GM18907 (cell line): Measurements from ENCODE around the gene MEGF9.
"Not testable (repeated sequence)": the region's sequence is repeated elsewhere in the genome, so short reads cannot be mapped to it uniquely, and the experiment has no call there.

Source experiments
- ATAC-seq: cut with Tn5 transposase; IDR thresholded peaks from one replicate; pipeline ENCODE4 v1.9.1; 2021; ENCODE audit warnings: mild to moderate bottlenecking, moderate library complexity; ENCODE audit not compliant: unreplicated experiment

MEGF9 gene

DNA sequence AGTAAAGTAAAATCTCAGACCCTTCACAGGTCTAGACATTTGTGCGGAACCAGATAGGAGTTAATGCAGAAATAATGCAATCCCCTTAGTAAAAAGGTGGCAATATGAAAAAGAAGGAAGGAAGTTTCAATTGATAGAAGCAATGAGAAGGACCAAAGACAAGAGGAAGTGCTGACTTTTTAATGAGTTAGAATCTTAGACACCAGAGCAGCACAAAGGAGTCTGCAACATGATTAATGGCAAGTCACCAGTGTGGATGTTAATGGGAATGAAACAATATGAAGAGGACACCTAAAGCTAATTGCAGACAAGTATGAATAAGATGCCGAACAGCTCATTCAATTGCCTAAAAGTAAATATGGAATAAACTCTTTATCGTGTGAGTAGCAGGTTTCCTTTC, 50.9 kb downstream of the MEGF9 start:
- no peak for ATAC-seq

DNA sequence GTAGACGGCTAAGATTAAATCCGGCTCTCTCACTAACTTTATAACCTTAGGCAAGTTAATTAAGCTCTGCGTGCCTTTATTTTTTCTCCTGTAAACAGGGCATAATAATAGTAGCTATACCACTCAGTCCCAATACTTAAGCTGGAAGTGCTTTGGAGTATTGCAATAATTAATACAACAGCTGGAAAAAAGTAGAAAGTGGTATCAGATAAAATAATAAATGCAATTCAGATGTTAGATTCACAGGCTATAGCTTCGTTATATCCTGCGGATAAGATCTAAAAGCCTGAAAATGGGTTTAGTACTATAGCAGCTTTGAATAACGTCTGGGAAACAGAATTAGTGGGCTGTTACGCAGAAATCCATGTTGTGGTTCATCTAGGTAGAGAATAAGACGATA, 51.8 kb downstream of the MEGF9 start:
- ATAC-seq: no peak

DNA sequence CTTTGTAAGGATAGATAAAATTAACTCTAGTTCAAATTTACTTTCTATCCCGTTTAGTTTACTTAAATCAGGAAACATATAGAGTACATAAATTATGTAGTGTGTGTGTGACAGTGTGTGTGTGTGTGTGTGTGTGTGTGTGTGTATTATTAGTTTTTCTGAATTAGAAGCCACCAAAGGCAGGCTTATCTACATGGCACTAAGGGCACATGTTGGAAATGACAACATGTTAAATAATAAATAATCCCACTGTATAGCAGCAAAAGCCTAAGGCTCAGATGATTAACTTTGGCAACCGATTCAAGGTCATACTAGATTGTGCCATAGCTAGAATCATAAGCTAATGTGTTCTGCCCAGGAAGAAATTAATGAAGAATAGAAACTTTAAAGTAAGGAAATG, 54.6 kb downstream of the MEGF9 start:
- ATAC-seq: no peak

DNA sequence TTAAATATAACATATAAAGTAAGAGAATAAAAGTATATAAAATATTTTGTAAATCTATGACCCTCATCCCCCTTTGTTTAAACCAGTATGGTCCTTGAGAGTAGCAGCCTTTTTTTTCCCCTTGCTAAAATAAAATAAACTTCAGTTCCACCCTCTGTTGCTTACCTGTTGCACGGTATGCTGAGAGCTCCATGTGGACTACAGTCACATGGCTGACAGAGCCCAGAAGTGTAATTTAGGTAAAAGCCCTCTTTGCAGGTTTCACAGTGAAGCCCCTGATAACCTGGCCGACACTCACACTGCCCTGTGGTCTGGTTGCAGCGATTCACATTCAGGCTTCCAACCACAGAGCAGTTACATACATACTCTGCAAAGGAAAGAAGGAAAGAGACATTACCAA, 55.1 kb downstream of the MEGF9 start:
- ATAC-seq: no peak

DNA sequence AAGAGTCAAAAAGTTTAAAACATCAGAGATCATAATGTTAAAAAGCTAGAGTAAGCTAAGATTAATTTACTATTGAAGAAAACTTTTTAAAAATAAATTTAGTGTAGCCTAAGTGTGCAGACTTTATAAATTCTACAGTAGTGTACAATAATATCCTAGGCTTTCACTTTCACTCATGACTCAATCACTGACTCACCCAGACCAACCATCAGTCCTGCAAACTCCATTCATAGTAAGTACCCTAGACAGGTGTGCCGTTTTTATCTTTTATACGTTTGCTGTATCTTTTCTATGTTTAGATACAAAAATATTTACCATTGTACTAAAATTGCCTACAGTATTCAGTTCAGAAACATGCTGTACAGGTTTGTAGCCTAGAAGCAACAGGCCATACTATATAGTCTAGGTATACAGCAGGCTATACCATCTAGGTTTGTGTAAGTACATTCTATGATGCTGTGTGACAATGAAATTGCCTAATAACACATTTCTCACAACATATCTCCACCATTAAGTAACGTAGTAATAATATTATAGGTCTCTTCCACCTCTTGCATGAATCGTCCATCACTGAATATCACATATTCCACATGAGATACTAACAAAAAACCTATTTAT, 59.2 kb downstream of the MEGF9 start:
- peak; percentile 69 for ATAC-seq

DNA sequence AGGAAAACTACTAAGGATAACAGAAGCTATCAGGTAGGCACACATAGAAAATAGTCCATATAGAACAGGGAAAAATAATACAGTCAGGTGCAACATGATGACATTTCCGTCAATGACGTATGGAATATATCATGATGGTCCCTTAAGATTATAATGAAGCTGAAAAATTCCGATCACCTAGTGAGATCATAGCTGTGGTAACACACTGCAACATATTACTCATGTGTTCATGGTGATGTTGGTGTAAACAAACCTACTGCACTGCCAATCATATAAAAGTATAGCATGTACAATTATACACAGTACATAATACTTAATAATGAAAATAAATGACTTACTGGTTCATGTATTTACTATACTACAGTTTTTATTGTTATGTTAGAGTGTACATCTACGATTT, 60.0 kb downstream of the MEGF9 start:
- ATAC-seq: no peak

DNA sequence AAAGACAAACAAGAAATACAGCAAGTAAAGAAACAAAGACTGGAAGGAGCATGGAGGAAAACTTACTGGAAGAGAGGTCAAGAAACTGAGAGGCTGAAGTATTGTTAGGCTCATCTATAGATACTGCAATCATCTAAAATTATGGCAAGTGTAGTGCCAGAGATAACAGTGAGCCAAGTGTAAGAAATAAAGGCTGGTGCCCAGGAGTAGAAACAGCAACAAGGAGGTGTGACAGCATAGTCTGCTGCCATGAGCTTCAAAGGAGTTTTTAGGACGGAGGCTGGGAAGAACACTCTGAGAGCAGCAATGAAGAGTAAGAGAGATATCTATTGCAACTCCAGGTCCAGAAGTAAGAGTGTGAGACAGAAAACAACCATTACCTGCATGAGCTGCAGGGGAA, 60.5 kb downstream of the MEGF9 start:
- ATAC-seq: no peak

DNA sequence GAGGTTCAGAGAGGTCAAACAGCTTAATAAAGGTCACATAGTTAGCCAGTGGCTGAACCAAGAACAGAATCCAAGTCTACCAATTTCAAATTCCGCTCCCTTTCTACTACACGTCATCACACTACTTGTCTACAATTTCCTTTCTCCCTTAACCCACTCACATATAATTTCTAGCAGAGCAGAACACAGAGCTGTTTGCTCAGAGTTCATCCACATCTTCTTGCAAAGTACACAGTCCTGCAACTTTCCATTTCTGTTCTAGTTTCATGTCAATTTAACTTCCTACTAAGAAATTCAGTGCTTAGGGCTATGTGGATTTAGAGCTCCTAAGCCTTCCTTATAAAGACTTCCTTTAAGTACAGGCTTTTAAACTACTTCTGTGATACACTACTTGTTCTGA, 61.3 kb downstream of the MEGF9 start:
- ATAC-seq: no peak

DNA sequence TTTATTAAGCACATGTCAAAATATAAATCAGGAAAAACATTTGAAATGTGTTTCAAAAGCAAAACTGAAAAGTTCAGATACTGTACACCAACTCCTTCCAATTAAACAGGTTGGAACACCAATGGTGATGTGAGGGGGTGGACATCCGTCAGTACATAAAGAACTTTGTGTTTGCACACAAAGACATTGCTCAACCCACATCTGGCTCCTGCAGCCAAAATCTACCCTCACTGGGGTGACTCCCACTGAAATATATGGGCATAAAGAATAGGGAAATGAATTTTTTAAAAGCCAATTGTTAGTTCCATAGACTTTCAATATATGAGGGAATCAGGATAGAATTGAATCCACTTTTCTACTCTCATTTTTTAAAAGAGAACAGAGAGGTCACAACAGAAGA, 63.9 kb downstream of the MEGF9 start:
- ATAC-seq: no peak

DNA sequence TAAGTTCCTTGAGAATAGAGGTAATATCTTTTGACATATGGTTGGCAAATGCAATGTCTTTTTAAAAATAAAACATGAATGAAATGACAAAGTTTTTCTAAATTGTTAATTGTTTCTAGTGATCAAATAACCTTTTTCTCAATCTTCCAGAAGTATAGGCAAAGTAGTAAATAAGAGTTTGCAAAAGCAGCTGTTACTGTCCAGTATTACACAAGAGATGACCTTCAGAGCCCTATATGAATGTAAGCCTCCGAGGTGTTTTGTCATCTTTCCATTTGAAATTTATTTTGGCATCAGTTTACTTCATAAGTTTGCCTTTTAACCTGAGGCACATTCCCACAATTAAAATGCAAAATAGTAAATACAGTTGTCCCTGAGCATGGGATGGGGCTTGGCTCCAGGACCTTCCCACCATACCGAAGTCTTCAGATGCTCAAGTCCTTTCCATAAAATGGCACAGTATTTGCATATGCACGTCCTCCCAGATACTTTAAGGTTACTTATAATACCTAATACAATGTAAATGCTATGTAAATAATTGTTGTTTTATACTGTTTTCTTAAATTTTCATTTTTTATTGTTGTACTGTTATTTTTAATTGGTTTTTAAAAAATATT, 65.6 kb downstream of the MEGF9 start:
- no peak for ATAC-seq

DNA sequence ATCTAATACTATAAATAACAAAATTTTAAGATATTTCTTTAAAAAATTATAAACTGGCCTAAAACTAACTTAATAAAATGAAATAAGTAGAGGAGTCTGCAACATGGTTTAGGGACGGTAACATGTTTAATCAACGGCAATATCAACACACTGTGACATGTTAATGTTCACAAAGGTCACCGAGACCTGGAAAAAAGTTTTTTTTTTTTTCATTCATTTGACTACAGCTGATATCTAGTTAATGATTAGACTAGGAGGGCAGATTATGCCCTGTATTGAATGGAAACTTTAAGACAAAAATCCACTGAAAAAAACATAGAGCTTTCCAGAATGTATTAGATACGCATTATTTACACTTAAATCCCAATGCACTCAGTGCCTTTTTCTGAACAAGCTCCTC, 67.3 kb downstream of the MEGF9 start:
- no peak for ATAC-seq

DNA sequence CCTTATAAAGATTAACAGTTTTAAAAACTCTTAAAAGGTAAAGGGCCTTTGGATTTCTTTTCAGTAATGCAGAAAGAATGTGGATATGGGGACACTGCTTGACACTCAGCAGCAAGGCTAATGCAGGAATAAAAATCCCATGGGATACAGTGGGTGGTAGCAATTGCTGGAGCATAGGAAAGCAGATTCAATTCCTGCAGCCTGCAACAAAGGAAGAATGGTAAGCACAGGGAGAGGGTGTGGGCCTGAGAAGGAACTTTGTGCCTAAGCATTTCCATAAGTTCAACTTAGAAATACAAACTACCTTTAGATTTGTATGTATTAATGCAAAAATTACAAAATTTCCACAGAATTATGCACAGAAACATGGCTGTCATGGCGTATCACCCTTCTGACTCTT, 68.5 kb downstream of the MEGF9 start:
- no peak for ATAC-seq

DNA sequence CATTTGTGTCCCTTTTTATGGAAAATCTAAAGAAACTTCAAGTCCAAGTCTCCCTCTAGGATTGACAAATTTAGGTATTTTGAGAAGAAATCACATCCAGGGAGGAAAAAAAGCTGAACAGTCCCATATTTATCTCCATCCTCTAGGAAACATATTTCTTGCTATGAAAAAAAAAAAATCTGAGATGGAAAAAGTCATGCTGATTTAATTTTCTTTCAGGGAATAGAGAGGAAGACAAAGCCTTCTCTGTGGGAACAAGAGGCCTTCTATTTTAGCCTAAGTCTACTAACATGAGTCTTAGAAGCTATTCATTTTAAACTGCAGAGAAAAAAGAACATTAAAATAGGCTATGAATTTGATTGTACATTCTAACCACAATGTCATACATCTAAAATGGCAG, 71.2 kb downstream of the MEGF9 start:
- ATAC-seq: no peak

DNA sequence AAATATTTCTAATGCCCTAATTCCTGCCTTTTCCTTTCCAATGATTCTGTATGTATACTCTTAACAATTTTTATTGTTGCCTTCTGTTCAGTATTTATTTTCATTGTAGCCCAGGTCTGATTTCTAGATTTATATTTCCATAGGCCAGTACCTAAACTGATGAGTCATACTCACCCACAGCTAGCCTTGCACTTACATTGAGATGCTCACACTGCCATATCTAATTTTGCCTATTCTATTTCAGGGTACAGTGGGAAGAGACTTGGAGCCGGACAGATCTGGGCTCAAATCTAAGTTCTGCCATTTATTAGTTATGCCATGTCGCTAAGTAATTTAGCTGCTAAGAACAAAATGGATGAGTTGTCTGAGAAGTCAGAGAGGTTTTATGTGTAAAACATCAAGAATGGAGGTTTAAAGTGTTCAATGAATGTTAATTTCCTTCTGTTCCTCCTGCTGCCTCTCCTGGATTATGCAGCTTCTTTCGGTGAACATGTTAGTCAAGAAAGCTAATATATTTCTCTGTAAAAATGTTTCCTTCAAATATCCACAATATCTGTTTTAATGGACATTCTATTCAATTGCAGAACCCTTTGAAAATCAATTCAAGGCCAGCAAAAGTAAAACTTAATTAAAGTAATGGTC, 72.0 kb downstream of the MEGF9 start:
- ATAC-seq: no peak

DNA sequence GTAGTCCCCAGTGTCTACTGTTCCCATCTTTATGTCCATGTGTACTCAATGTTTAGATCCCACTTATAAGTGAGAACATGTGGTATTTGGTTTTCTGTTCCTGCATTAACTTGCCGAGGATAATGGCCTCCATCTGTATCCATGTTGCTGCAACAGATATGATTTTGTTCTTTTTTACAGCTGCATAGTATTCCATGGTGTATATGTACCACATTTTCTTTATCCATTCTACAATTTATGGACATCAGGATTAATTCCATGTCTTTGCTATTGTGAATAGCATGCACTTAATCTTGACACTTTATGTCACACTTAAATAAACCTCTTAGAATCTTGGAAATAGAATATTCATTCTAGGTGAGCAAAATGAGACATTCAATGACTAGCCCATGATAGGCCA, 73.4 kb downstream of the MEGF9 start:
- not testable (repeated sequence) for ATAC-seq

DNA sequence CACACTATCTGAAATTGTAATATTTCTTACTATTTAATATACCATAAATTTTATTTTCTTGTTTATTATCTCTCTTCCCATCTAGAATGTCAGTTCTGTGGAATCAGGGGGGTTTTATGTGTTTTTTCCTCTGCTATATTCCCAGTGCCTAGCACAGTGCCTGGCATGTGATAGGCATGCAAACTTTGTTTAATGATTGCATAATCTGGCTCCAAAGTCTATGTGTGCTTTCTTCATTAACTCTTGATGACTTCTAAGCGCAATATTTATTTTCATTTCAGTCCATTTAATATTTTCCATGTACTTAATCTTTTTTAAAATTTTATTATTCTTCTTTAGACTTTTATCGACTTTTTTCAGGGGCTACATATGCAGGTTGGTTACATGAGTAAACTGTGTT, 73.9 kb downstream of the MEGF9 start:
- no peak for ATAC-seq

DNA sequence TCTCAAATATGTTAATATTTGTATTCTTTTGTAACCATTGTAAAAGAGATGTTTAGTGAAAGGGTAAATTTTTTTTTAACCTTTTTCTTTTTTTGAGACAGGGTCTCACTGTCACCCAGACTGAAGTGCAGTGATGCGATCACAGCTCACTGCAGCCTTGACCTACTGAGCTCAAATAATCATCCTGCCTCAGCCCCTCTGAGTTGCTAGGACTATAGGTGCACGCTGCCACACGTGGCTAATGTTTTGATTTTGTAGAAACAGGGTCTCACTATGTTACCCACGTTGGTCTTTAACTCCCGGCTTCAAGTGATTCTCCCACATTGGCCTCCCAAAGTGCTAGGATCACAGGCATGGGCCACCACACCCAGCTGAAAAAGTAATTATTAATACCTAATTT, 76.4 kb downstream of the MEGF9 start:
- no peak for ATAC-seq

DNA sequence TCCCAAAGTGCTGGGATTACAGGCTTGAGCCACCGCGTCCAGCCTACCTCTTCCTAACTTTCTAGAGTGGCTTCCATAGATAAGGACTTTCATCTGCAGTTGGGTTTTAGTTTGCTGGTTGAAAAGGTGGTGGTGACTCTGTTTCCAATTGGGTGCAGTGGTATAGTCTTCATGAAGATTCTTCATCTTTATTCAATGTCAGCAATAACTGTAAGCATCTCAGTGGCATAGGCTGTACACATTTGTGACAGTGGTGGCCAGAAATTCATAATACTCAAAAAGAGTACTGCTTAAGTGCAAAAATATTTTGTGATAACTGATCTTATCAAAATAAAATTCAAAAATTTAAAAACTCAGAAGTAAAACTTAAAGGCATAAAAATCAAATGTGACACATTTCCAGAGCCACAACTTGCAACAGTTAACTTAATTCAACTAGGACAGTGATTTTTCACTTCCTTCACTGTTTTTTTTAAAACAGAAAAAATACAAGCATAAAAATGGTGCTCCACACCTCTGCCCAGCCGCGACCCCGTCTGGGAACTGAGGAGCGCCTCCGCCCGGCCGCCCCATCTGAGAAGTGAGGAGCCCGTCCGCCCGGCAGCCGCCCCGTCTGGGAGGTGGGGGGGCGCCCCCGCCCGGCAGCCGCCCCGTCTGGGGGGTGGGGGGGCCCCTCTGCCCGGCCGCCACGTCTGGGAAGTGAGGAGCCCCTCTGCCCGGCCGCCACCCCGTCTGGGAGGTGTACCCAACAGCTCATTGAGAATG, 77.9 kb downstream of the MEGF9 start:
- no peak for ATAC-seq

DNA sequence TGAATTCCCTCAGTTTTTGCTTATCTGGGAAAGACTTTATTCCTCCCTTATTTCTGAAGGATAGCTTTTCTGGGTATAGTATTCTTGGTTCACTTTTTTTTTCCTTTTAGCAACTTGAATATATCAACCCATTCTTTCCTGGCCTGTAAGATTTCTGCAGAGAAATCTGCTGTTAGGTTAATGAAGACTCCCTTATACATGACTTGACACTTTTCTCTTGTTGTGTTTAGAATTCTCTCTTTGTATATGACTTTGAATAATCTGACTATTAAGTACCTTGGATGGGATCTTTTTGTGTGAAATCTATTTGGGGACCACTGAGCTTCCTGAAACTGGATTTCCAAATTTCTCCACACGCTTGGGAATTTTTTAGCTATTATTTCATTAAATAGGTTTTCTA, 79.3 kb downstream of the MEGF9 start:
- no peak for ATAC-seq

DNA sequence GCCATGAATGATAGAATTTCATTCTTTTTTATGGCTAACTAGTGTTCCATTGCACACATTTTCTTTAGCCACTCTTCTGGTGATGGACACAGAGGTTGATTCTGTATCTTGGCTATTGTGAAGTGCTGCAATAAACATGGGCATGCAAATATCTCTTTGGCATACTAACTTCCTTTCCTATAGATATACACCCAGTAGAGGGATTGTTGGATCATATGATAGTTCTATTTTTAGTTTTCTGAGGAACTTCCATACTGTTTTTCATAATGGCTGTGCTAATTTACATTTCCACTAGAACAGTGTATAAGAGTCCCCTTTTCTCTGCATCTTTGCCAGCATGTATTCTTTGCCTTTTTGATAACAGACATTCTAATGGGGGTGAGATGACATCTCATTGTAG, 83.9 kb downstream of the MEGF9 start:
- no peak for ATAC-seq

DNA sequence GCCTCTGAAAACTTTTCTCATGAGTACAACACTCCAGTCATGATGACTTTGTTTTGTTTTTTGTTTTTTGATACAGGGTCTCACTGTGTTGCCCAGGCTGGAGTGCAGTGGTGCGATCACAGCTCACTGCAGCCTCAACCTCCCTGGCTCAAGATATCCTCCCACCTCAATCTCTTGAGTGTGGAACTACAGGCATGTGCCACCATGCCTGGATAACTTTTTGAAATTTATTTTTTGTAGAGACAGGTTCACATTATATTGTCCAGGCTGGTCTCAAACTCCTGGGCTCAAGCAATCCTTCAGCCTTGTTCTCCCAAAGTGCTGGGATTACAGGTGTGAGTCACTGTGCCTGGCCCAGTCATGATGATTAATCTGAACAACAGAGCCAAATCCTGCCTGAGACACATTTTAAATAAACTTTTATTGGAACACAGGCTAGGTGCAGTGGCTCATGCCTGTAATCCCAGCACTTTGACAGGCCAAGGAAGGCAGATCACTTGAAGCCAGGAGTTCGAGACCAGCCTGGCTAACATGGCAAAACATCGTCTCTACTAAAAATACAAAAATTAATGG, 85.3 kb downstream of the MEGF9 start:
- not testable (repeated sequence) for ATAC-seq
